Glutamatergic neuron (in vitro differentiated cells): ENCODE measurements around the gene CYP51A1. TPM values are rescaled to one million over a fixed set of nuclear protein-coding genes. Genes with fewer than 3 reads are reported as not detected.
A peak's percentile ranks its signal among the peaks of the same experiment; 100 is the strongest.

ENCODE experiments used
- DNase-seq: peaks from one replicate; pipeline ENCODE4 v3.0.0; 2022
- H3K27ac Mint-ChIP-seq: one replicate; pipeline ENCODE4 v1.8.0; 2020; ENCODE audit warnings: mild to moderate bottlenecking, mixed read lengths, inconsistent platforms; ENCODE audit not compliant: unreplicated experiment
- H3K27me3 Mint-ChIP-seq: one replicate; pipeline ENCODE4 v1.8.0; 2020; ENCODE audit warnings: mild to moderate bottlenecking, moderate library complexity, mixed read lengths, inconsistent platforms; ENCODE audit not compliant: unreplicated experiment
- H3K36me3 Mint-ChIP-seq: one replicate; pipeline ENCODE4 v1.8.0; 2020; ENCODE audit warnings: mild to moderate bottlenecking, mixed read lengths, inconsistent platforms; ENCODE audit not compliant: unreplicated experiment
- H3K4me1 Mint-ChIP-seq: one replicate; pipeline ENCODE4 v1.8.0; 2020; ENCODE audit warnings: mild to moderate bottlenecking, low read depth, mixed read lengths, inconsistent platforms; ENCODE audit not compliant: unreplicated experiment
- H3K4me3 Mint-ChIP-seq: one replicate; pipeline ENCODE4 v1.8.0; 2020; ENCODE audit warnings: mild to moderate bottlenecking, mixed read lengths, inconsistent platforms; ENCODE audit not compliant: unreplicated experiment
- H3K9me3 Mint-ChIP-seq: one replicate; pipeline ENCODE4 v1.8.0; 2020; ENCODE audit warnings: mild to moderate bottlenecking, moderate library complexity, mixed read lengths, inconsistent platforms; ENCODE audit not compliant: unreplicated experiment
- total RNA-seq: library from RNA; stranded (reverse); fragmentation: NEBNext Ultra II Directional; extraction: Animal tissue kit (Norgen Biotek cat#: 25700); gene quantifications from one replicate; pipeline ENCODE4 v1.2.1, GENCODE V29; 2021; ENCODE audit not compliant: unreplicated experiment
- TF ChIP-seq, protein P1 (sequence below): fragments of 200-600 bp; sonication (generic); IDR thresholded peaks from one replicate; pipeline ENCODE4 v1.5.0; 2021; ENCODE audit not compliant: partially characterized antibody, unreplicated experiment

Gene CYP51A1
- total RNA-seq, 1 donor from 2014 or later: 207 TPM

GRCh38 chr7:92141161-92141560, 6.9 kb upstream of the CYP51A1 start:
- H3K9me3 Mint-ChIP-seq: peaks cover 4% of the 10 kb centered on the region
- H3K4me3 Mint-ChIP-seq: no peak overlapping the region
- H3K27ac Mint-ChIP-seq: no peak overlapping the region
- TF ChIP-seq, protein P1, sequence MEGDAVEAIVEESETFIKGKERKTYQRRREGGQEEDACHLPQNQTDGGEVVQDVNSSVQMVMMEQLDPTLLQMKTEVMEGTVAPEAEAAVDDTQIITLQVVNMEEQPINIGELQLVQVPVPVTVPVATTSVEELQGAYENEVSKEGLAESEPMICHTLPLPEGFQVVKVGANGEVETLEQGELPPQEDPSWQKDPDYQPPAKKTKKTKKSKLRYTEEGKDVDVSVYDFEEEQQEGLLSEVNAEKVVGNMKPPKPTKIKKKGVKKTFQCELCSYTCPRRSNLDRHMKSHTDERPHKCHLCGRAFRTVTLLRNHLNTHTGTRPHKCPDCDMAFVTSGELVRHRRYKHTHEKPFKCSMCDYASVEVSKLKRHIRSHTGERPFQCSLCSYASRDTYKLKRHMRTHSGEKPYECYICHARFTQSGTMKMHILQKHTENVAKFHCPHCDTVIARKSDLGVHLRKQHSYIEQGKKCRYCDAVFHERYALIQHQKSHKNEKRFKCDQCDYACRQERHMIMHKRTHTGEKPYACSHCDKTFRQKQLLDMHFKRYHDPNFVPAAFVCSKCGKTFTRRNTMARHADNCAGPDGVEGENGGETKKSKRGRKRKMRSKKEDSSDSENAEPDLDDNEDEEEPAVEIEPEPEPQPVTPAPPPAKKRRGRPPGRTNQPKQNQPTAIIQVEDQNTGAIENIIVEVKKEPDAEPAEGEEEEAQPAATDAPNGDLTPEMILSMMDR: no peak
- H3K4me1 Mint-ChIP-seq: no peaks in the 10 kb centered on the region
- no peaks in the 10 kb centered on the region for H3K27me3 Mint-ChIP-seq
- peaks cover 9% of the 10 kb centered on the region for H3K36me3 Mint-ChIP-seq
- no peak for DNase-seq

DNA sequence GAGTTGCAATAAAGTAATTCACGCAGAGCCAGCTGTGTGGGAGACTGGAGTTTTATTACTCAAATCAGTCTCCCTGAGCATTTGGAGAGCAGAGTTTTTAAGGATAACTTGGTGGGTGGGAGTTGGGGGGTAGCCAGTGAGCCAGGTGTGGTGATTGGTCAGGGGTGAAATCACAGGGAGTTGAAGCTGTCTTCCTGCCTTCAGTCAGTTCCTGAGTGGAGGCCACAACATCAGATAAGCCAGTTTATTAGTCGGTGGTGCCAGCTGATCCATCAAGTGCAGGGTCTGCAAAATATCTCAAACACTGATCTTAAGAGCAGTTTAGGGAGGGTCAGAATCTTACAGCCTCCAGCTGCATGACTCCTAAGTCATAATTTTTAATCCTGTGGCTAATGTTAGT, 3.3 kb upstream of the CYP51A1 start:
- Mint-ChIP-seq H3K27ac (no peak overlapping the region), H3K4me1 (peaks cover 9% of the 10 kb centered on the region), H3K27me3 (peaks cover 12% of the 10 kb centered on the region), H3K36me3 (peaks cover 1% of the 10 kb centered on the region), H3K4me3 (no peak overlapping the region), H3K9me3 (peaks cover 20% of the 10 kb centered on the region)
- no peak for DNase-seq
- TF ChIP-seq, protein P1: no peak

DNA sequence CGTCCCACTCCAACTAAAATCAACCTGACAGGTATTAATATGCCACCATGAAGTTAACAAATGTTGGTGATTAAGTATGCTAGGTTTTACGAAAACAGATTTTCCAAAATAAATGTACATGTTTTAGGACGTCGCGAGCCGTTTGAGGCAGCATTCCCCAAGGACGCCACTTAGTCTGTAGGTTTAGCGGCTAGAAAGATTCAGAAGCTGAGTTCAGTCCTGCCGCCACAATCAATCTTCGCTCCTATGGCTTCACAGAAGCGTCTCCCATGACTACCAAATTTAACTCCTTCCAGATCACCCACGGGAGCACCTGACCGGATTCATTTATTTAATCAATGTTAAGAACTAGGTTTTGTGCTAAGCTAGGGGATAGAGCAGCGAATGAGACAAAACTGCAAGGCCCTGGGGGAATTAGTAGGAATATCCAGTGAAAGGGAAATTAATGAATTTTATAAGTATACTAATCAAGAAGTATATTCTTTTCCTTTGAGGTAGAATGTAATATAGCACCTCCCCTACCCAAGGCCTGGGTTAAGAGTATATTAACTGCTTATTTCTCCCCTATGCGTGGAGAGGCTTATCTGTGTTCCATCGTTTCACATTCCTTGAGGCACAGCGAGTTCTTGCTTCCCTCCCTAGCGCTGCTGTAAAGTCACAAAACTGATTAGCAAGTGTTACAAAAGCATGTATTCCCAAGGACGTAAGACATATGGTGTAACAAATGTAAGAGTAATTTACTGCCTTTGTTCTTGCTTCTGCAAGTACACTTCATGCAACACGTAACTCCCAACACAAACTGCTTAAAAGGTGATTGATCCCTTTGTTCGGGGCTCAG, 994 bp upstream of the CYP51A1 start:
- Mint-ChIP-seq H3K9me3 (peaks cover 18% of the 10 kb centered on the region), H3K27ac (peak overlapping the region; percentile 100), H3K27me3 (peaks cover 13% of the 10 kb centered on the region), H3K4me3 (peak overlapping the region; percentile 97), H3K36me3 (no peaks in the 10 kb centered on the region), H3K4me1 (peaks cover 21% of the 10 kb centered on the region)
- peak; percentile 33 for DNase-seq
- TF ChIP-seq, protein P1: no peak

DNA sequence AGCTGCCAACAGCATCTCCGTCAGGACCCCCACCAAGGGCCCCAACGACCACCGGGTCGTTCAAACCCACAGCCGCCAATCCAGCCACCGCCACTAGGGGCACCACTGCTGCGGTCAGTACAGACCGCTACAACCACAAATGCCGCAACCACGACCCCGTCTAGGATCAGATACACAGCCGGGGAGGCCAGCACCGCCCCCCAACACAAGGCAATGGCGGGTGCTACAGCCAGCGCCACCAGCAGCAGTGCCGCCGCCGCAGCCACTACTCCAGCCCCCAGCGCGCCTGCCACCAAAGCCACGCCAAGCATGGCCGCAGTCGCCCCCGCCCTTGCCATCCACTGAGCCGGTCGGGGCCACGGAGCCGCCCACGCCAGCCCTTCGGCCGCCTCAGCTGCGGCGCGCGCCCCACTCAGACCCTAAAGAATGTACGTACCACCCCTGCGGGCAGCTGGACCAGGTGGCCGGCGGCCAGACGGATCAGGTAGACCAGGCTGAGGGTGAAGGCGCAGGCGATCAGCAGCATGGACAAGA, 473 bp downstream of the CYP51A1 start:
- Mint-ChIP-seq H3K36me3 (no peaks in the 10 kb centered on the region), H3K4me1 (peaks cover 23% of the 10 kb centered on the region), H3K4me3 (peak overlapping the region; percentile 97), H3K27ac (peak overlapping the region; percentile 100), H3K9me3 (peaks cover 18% of the 10 kb centered on the region), H3K27me3 (peaks cover 16% of the 10 kb centered on the region)
- peak; percentile 98 for DNase-seq
- TF ChIP-seq, protein P1: peak; percentile 98
